HEK293T (cell line): ENCODE measurements around the gene ZNF683.

ENCODE experiments used
- ARNT ChIP-seq: fragments of 450-650 bp; IDR thresholded peaks from 2 replicates; pipeline ENCODE4 v1.6.1; 2017; ENCODE audit warnings: mild to moderate bottlenecking
- BHLHE40 ChIP-seq: fragments of 450-650 bp; IDR thresholded peaks from 2 replicates; pipeline ENCODE4 v1.6.1; 2016; ENCODE audit warnings: mild to moderate bottlenecking, moderate library complexity, borderline replicate concordance
- CTBP1 ChIP-seq: fragments of 450-650 bp; IDR thresholded peaks from 2 replicates; pipeline ENCODE4 v1.6.1; 2016; ENCODE audit warnings: borderline replicate concordance
- ELF4 ChIP-seq: fragments of 450-650 bp; IDR thresholded peaks from 2 replicates; pipeline ENCODE4 v1.6.1; 2017; ENCODE audit warnings: antibody characterized with exemption
- FOXA1 ChIP-seq: fragments of 450-650 bp; IDR thresholded peaks from 2 replicates; pipeline ENCODE4 v1.6.1; 2016; ENCODE audit warnings: mild to moderate bottlenecking
- FOXK2 ChIP-seq: fragments of 450-650 bp; IDR thresholded peaks from 2 replicates; pipeline ENCODE4 v1.6.1; 2016; ENCODE audit warnings: mild to moderate bottlenecking
- FOXM1 ChIP-seq: fragments of 450-650 bp; IDR thresholded peaks from 2 replicates; pipeline ENCODE4 v1.6.1; 2017; ENCODE audit warnings: mild to moderate bottlenecking, borderline replicate concordance
- L3MBTL2 ChIP-seq: fragments of 450-650 bp; conservative IDR thresholded peaks from 2 replicates; pipeline ENCODE4 v1.6.1; 2016; ENCODE audit warnings: mild to moderate bottlenecking
- NFRKB ChIP-seq: fragments of 450-650 bp; IDR thresholded peaks from 2 replicates; pipeline ENCODE4 v1.6.1; 2016; ENCODE audit warnings: mild to moderate bottlenecking, moderate library complexity
- SP1 ChIP-seq: fragments of 450-650 bp; IDR thresholded peaks from 2 replicates; pipeline ENCODE4 v1.6.1; 2017
- SUZ12 ChIP-seq: fragments of 450-650 bp; IDR thresholded peaks from 2 replicates; pipeline ENCODE4 v1.6.1; 2016; ENCODE audit warnings: mild to moderate bottlenecking
- TARDBP ChIP-seq: fragments of 450-650 bp; IDR thresholded peaks from 2 replicates; pipeline ENCODE4 v1.6.1; 2016
- ZNF384 ChIP-seq: fragments of 450-650 bp; IDR thresholded peaks from 2 replicates; pipeline ENCODE4 v1.6.1; 2016
- TF ChIP-seq, protein P1 (sequence below): fragments of 450-650 bp; IDR thresholded peaks from 2 replicates; pipeline ENCODE4 v1.6.1; 2016

DNA sequence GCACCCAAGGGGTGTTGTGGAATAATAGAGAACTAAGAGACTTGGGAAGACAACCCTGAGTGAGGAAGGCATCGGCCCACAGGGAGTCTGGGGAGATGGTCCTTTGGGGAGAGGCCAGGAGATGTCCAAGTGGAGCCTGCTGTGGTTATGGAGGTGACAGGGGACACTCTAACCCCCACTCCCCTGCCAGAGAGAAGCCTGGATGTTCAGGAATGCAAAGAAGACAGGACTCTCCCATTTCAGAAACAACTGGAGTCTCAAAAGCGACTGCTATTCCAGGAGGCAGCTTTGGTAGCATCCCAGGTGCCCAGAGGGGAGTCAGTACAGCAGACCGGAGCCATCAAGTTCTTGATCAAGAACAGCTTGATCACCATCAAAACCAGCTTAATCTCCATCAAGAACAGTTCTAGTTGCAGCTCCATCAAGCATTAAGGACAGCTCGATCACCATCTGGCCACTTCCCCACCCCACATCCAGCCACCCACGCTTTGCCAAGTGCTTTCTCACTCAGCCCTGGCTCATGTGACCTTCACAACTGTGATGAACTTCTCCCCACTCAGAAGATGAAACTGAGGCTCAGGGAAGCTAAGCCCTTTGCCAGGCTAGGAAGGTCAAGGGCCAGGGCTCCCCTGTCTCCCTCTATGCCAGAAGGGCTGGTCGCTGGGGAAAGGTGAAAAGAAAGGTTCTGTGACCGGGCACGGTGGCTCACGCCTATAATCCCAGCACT, 54.0 kb downstream of the ZNF683 start:
- TF ChIP-seq SP1, result no peak
- TF ChIP-seq ELF4, result no peak
- TF ChIP-seq L3MBTL2, result no peak
- TF ChIP-seq CTBP1, result no peak
- no peak for TF ChIP-seq TARDBP
- no peak for TF ChIP-seq BHLHE40
- TF ChIP-seq FOXK2, result no peak
- TF ChIP-seq ZNF384, result no peak
- TF ChIP-seq, protein P1, sequence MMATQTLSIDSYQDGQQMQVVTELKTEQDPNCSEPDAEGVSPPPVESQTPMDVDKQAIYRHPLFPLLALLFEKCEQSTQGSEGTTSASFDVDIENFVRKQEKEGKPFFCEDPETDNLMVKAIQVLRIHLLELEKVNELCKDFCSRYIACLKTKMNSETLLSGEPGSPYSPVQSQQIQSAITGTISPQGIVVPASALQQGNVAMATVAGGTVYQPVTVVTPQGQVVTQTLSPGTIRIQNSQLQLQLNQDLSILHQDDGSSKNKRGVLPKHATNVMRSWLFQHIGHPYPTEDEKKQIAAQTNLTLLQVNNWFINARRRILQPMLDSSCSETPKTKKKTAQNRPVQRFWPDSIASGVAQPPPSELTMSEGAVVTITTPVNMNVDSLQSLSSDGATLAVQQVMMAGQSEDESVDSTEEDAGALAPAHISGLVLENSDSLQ, result no peak
- no peak for TF ChIP-seq FOXM1
- no peak for TF ChIP-seq ARNT
- TF ChIP-seq FOXA1, result no peak
- no peak for TF ChIP-seq SUZ12
- no peak for TF ChIP-seq NFRKB
